H54 (cell line): ENCODE results near the gene POLRMT.

Experiments used
- DNase-seq: peaks from one replicate; pipeline ENCODE4 v3.0.0; 2011; ENCODE audit warnings: low spot score, mixed read lengths; ENCODE audit not compliant: insufficient read length
- FAIRE-seq: peaks from 3 replicates; lab custom pipeline; 2011; peaks lifted over from hg19 to GRCh38; lab: Jason Lieb, UNC
- POLR2A ChIP-seq: IDR thresholded peaks from 2 replicates; pipeline ENCODE4 v1.6.1; 2011; ENCODE audit warnings: low read depth, mild to moderate bottlenecking, low read length

POLRMT gene

GRCh38 chr19:579111-579841 is 54.1 kb downstream of the POLRMT start:
- DNase-seq = no peak
- no peak for FAIRE-seq
- TF ChIP-seq POLR2A = no peak

- FAIRE-seq (no peak), DNase-seq (no peak)
- TF ChIP-seq POLR2A = no peak
Measured at GRCh38 chr19:577439-578392, 55.6 kb downstream of the POLRMT start.

- FAIRE-seq (no peak), DNase-seq (no peak)
- no peak for TF ChIP-seq POLR2A
Measured at GRCh38 chr19:576768-577438, 56.4 kb downstream of the POLRMT start.

GRCh38 chr19:575527-576506 is 57.5 kb downstream of the POLRMT start:
- FAIRE-seq (peak; percentile 41), DNase-seq (peak; percentile 93)
- no peak for TF ChIP-seq POLR2A

GRCh38 chr19:574658-575526 is 58.4 kb downstream of the POLRMT start:
- no peak for TF ChIP-seq POLR2A
- no peak for DNase-seq
- FAIRE-seq = no peak

- FAIRE-seq (no peak), DNase-seq (no peak)
- no peak for TF ChIP-seq POLR2A
Measured at GRCh38 chr19:573519-573825, 59.9 kb downstream of the POLRMT start.

GRCh38 chr19:572743-573518 is 60.4 kb downstream of the POLRMT start:
- TF ChIP-seq POLR2A = no peak
- DNase-seq = no peak
- FAIRE-seq = no peak

- FAIRE-seq (peak; percentile 38), DNase-seq (peak; percentile 99)
- peak; percentile 97 for TF ChIP-seq POLR2A
Measured at GRCh38 chr19:572140-572742, 61.1 kb downstream of the POLRMT start, which contains the start of gene BSG. Gene BSG, plus strand, starts transcription at chr19:572596. Its CDS starts 39 bp downstream, at chr19:572635.

GRCh38 chr19:571566-571974 is 61.8 kb downstream of the POLRMT start:
- DNase-seq (no peak), FAIRE-seq (no peak)
- TF ChIP-seq POLR2A = no peak

- TF ChIP-seq POLR2A = no peak
- FAIRE-seq = no peak
- DNase-seq = no peak
Measured at GRCh38 chr19:570937-571565, 62.3 kb downstream of the POLRMT start.
